Esophagus squamous epithelium (tissue), 4 donors: ENCODE results near the gene CDK18.

ENCODE experiments used
- POLR2A ChIP-seq, 4 donors: fragments of 450-650 bp; IDR thresholded peaks; one replicate each; pipeline ENCODE4 v1.6.1; 2017; ENCODE audit warnings: antibody characterized with exemption in 4 of 4, mild to moderate bottlenecking in 4 of 4, moderate library complexity in 3 of 4
- TF ChIP-seq, protein P1 (sequence below), 6 experiments: fragments of 450-650 bp in 4 of 6; fragments of 200-600 bp in 2 of 6; sonication (generic) in 2 of 6; IDR thresholded peaks; one replicate each; pipeline ENCODE4 v1.5.1; 2016 to 2019; ENCODE audit warnings: antibody characterized with exemption in 6 of 6, mild to moderate bottlenecking in 4 of 6, moderate library complexity in 4 of 6

DNA sequence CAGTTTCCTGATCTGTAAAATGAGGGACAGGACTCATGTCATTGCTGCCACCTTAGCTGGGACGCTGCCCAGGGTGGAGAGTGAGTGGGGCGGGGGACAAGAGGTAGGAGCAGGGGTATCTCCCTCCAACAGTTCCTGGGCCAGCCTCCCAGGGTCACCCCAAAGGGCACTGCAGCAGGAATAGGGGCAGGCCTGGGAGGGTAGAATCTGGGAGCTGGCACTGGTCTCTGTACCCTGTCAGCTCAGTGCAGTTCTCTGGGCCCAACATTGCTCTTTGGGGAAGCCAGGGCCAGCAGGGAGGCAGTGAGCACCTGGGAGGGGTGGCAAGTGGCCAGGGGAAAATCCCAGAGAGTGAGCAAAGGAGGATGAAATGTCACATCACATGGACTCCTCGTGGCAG is 71.5 kb downstream of the CDK18 start:
- TF ChIP-seq, protein P1, sequence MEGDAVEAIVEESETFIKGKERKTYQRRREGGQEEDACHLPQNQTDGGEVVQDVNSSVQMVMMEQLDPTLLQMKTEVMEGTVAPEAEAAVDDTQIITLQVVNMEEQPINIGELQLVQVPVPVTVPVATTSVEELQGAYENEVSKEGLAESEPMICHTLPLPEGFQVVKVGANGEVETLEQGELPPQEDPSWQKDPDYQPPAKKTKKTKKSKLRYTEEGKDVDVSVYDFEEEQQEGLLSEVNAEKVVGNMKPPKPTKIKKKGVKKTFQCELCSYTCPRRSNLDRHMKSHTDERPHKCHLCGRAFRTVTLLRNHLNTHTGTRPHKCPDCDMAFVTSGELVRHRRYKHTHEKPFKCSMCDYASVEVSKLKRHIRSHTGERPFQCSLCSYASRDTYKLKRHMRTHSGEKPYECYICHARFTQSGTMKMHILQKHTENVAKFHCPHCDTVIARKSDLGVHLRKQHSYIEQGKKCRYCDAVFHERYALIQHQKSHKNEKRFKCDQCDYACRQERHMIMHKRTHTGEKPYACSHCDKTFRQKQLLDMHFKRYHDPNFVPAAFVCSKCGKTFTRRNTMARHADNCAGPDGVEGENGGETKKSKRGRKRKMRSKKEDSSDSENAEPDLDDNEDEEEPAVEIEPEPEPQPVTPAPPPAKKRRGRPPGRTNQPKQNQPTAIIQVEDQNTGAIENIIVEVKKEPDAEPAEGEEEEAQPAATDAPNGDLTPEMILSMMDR (IDR thresholded peaks at IDR 0.05) = no peak
- no peak for TF ChIP-seq POLR2A (IDR thresholded peaks at IDR 0.05)
